Activated CD8-positive, alpha-beta memory T cell treated with anti-CD3 and anti-CD28 coated beads for 36 hours (primary cell): Measurements from ENCODE around the gene PGF. TPM values are rescaled to one million over a fixed set of nuclear protein-coding genes. Genes with fewer than 3 reads are reported as not detected.

Source experiments
- CTCF ChIA-PET: fragments of 350-600 bp; sonication (Branson Sonifier 250); formaldehyde crosslinking; loops from one replicate; lab custom pipeline; 2021; ENCODE audit warnings: antibody characterized with exemption; lab: Charles Lee
- POLR2A ChIA-PET: fragments of 350-600 bp; sonication (Branson Sonifier 250); formaldehyde crosslinking; loops from one replicate; lab custom pipeline; 2021; ENCODE audit warnings: antibody characterized with exemption; lab: Charles Lee
- total RNA-seq, 2 experiments: library from RNA; stranded (reverse); gene quantifications; one replicate each; pipeline ENCODE4 v1.2.3, GENCODE V29; 2021

PGF gene
- total RNA-seq, 2 experiments from 2014 or later, result 0.17 TPM; not detected in 1

- POLR2A ChIA-PET, result no interaction called here
- CTCF ChIA-PET, result interaction anchor here (0.7 to 2.2 kb wide), 3 partner anchors 25 to 191 kb away, joined by 3 to 7 read pairs (median 4); no protein-coding TSS in a partner anchor
These were observed 57.8 kb downstream of the PGF start for GRCh38 chr14:74897642-74898041.

- POLR2A ChIA-PET, result no interaction called here
- CTCF ChIA-PET, result interaction anchor here (0.8 to 2.2 kb wide), 2 partner anchors 9 to 35 kb away, joined by 6 to 7 read pairs; no protein-coding TSS in a partner anchor
These were observed 59.0 kb downstream of the PGF start for GRCh38 chr14:74896400-74896799.

GRCh38 chr14:74893614-74894091 lies 61.7 kb downstream of the PGF start:
- ChIA-PET POLR2A (no interaction called here), CTCF (interaction anchor here (0.6 to 2.3 kb wide), 4 partner anchors 8 to 451 kb away, joined by 3 to 12 read pairs (median 6); no protein-coding TSS in a partner anchor)

GRCh38 chr14:74892745-74893144 lies 62.7 kb downstream of the PGF start:
- POLR2A ChIA-PET, result no interaction called here

GRCh38 chr14:74891870-74892269 lies 63.5 kb downstream of the PGF start:
- CTCF ChIA-PET, result interaction anchor here (1.4 kb wide), 1 partner anchor 13 kb away, joined by 3 read pairs; no protein-coding TSS in a partner anchor
- POLR2A ChIA-PET, result no interaction called here

More at GRCh38 chr14:74892745-74893144, 62.7 kb downstream of the PGF start:
- CTCF ChIA-PET, result interaction anchor here (0.6 to 2.3 kb wide), 4 partner anchors 9 to 452 kb away, joined by 3 to 12 read pairs (median 6); no protein-coding TSS in a partner anchor

Other genes with a start within 250 kb of the PGF start
- 10 to 100 TPM; 37.5 to 37.8 TPM for gene AREL1, start 242.5 kb downstream of the PGF start, total RNA-seq
- gene FCF1, start 242.5 kb downstream of the PGF start, total RNA-seq, result 10 to 100 TPM; 83.0 to 90.5 TPM
- 10 to 100 TPM; 50.2 to 52.9 TPM for gene YLPM1, start 192.3 kb downstream of the PGF start, total RNA-seq
- under 1 TPM; 0.50 to 0.76 TPM for gene PROX2, start 79.5 kb downstream of the PGF start, total RNA-seq
- gene DLST, start 73.7 kb downstream of the PGF start, total RNA-seq, result 100 to 1,000 TPM; 144 to 156 TPM
- 1 to 10 TPM; 5.0 TPM for gene RPS6KL1, start 32.3 kb downstream of the PGF start, total RNA-seq
- gene EIF2B2, start 47.3 kb upstream of the PGF start, total RNA-seq, result 10 to 100 TPM; 62.6 to 64.1 TPM
- gene MLH3, start 95.9 kb upstream of the PGF start, total RNA-seq, result 10 to 100 TPM; 19.5 to 23.8 TPM
- 10 to 100 TPM; 41.6 to 42.0 TPM for gene ACYP1, start 108.4 kb upstream of the PGF start, total RNA-seq
- gene ZC2HC1C, start 114.0 kb upstream of the PGF start, total RNA-seq, result 1 to 10 TPM in 1 of 2 experiments, under 1 TPM in 1; 0.97 to 2.2 TPM
- 10 to 100 TPM; 58.6 to 60.2 TPM for gene NEK9, start 171.5 kb upstream of the PGF start, total RNA-seq
- 100 to 1,000 TPM; 176 to 184 TPM for gene TMED10, start 221.0 kb upstream of the PGF start, total RNA-seq